ENCODE measurements around the gene KIF6. TPM values are rescaled to one million over a fixed set of nuclear protein-coding genes. Genes with fewer than 3 reads are reported as not detected.

KIF6 gene
- total RNA-seq, 2 experiments from 2014 or later: not detected

GRCh38 chr6:39753725-39754045, 28.5 kb upstream of the KIF6 start:
- H3K27me3 Mint-ChIP-seq: peaks cover 9% of the 10 kb centered on the region
- CTCF ChIA-PET: no interaction called here

GRCh38 chr6:39752835-39753724, 27.9 kb upstream of the KIF6 start:
- CTCF ChIA-PET: no interaction called here
- Mint-ChIP-seq H3K27ac (no peak overlapping the region), H3K9me3 (no peaks in the 10 kb centered on the region), H3K4me3 (no peak overlapping the region), H3K27me3 (peaks cover 9% of the 10 kb centered on the region), H3K4me1 (ENCODE audit: low read depth) (no peaks in the 10 kb centered on the region), H3K36me3 (ENCODE audit: low read depth) (no peaks in the 10 kb centered on the region)
- no peak for TF ChIP-seq CTCF (IDR thresholded peaks at IDR 0.05)
- ATAC-seq (ENCODE audit: poor library complexity) (no peak), DNase-seq (no peak)
- POLR2A ChIA-PET: no interaction called here
- Histone ChIP-seq H3K9me3 (ENCODE audit: control insufficient read depth in 1 of 2, insufficient read depth in 1 of 2, low read length in 2 of 2) (no peaks in the 10 kb centered on the region), H3K4me1 (ENCODE audit: insufficient read depth, low read length) (no peaks in the 10 kb centered on the region), H3K4me3 (ENCODE audit: low read length) (no peak overlapping the region), H3K27ac (ENCODE audit: low read depth in 1 of 2, low read length in 2 of 2) (no peak overlapping the region), H3K27me3 (ENCODE audit: control insufficient read depth in 1 of 2, insufficient read depth in 2 of 2, low read length in 2 of 2) (no peaks in the 10 kb centered on the region), H3K36me3 (ENCODE audit: insufficient read depth, low read length) (no peaks in the 10 kb centered on the region)
- intact Hi-C loops (cut with DNase I, micrococcal nuclease): no loop called here

More at GRCh38 chr6:39753725-39754045, 28.5 kb upstream of the KIF6 start:
- Mint-ChIP-seq H3K36me3 (ENCODE audit: low read depth) (no peaks in the 10 kb centered on the region), H3K9me3 (no peaks in the 10 kb centered on the region), H3K4me1 (ENCODE audit: low read depth) (no peaks in the 10 kb centered on the region), H3K4me3 (no peak overlapping the region), H3K27ac (no peak overlapping the region)
- no peak for DNase-seq
- ATAC-seq (ENCODE audit: poor library complexity): no peak
- no peaks in the 10 kb centered on the region for H3K9me3 ChIP-seq (ENCODE audit: control insufficient read depth in 1 of 2, insufficient read depth in 1 of 2, low read length in 2 of 2)
- no peaks in the 10 kb centered on the region for H3K27me3 ChIP-seq (ENCODE audit: control insufficient read depth in 1 of 2, insufficient read depth in 2 of 2, low read length in 2 of 2)
- no peak overlapping the region for H3K4me3 ChIP-seq (ENCODE audit: low read length)
- POLR2A ChIA-PET: no interaction called here
- H3K4me1 ChIP-seq (ENCODE audit: insufficient read depth, low read length): no peaks in the 10 kb centered on the region
- H3K27ac ChIP-seq (ENCODE audit: low read depth in 1 of 2, low read length in 2 of 2): no peak overlapping the region
- intact Hi-C loops (cut with DNase I, micrococcal nuclease): no loop called here
- TF ChIP-seq CTCF (IDR thresholded peaks at IDR 0.05): no peak
- H3K36me3 ChIP-seq (ENCODE audit: insufficient read depth, low read length): no peaks in the 10 kb centered on the region

GRCh38 chr6:39746795-39747194, 21.6 kb upstream of the KIF6 start:
- Histone ChIP-seq H3K4me3 (ENCODE audit: low read length) (no peak overlapping the region), H3K36me3 (ENCODE audit: insufficient read depth, low read length) (no peaks in the 10 kb centered on the region), H3K27ac (ENCODE audit: low read depth in 1 of 2, low read length in 2 of 2) (no peak overlapping the region), H3K4me1 (ENCODE audit: insufficient read depth, low read length) (no peaks in the 10 kb centered on the region), H3K27me3 (ENCODE audit: control insufficient read depth in 1 of 2, insufficient read depth in 2 of 2, low read length in 2 of 2) (peaks cover 0 to 2% of the 10 kb centered on the region in 2 experiments), H3K9me3 (ENCODE audit: control insufficient read depth in 1 of 2, insufficient read depth in 1 of 2, low read length in 2 of 2) (no peaks in the 10 kb centered on the region)
- H3K27me3 Mint-ChIP-seq: peaks cover 9% of the 10 kb centered on the region
- CTCF ChIA-PET: no interaction called here
- no peak overlapping the region for H3K27ac Mint-ChIP-seq
- no peak for DNase-seq
- H3K4me3 Mint-ChIP-seq: no peak overlapping the region
- no peak for TF ChIP-seq CTCF (IDR thresholded peaks at IDR 0.05)
- no peaks in the 10 kb centered on the region for H3K36me3 Mint-ChIP-seq (ENCODE audit: low read depth)
- H3K4me1 Mint-ChIP-seq (ENCODE audit: low read depth): no peaks in the 10 kb centered on the region
- no peak for ATAC-seq (ENCODE audit: poor library complexity)
- POLR2A ChIA-PET: no interaction called here
- H3K9me3 Mint-ChIP-seq: peaks cover 2% of the 10 kb centered on the region
- intact Hi-C loops (cut with DNase I, micrococcal nuclease): no loop called here
